ENCODE results near the gene GMPPA.
A peak's percentile ranks its signal among the peaks of the same experiment; 100 is the strongest.

GMPPA gene

GRCh38 chr2:219498280-219499057 is at the start of gene GMPPA:
GMPPA (plus strand) TSS chr2:219498891; CDS start chr2:219499976, 1,085 bp downstream.
- peak; percentile 94 for DNase-seq

GRCh38 chr2:219449609-219450008 is 49.1 kb upstream of the GMPPA start:
- no peak for DNase-seq

GRCh38 chr2:219451661-219452360 is 46.9 kb upstream of the GMPPA start:
- DNase-seq, result peak; percentile 50

DNA sequence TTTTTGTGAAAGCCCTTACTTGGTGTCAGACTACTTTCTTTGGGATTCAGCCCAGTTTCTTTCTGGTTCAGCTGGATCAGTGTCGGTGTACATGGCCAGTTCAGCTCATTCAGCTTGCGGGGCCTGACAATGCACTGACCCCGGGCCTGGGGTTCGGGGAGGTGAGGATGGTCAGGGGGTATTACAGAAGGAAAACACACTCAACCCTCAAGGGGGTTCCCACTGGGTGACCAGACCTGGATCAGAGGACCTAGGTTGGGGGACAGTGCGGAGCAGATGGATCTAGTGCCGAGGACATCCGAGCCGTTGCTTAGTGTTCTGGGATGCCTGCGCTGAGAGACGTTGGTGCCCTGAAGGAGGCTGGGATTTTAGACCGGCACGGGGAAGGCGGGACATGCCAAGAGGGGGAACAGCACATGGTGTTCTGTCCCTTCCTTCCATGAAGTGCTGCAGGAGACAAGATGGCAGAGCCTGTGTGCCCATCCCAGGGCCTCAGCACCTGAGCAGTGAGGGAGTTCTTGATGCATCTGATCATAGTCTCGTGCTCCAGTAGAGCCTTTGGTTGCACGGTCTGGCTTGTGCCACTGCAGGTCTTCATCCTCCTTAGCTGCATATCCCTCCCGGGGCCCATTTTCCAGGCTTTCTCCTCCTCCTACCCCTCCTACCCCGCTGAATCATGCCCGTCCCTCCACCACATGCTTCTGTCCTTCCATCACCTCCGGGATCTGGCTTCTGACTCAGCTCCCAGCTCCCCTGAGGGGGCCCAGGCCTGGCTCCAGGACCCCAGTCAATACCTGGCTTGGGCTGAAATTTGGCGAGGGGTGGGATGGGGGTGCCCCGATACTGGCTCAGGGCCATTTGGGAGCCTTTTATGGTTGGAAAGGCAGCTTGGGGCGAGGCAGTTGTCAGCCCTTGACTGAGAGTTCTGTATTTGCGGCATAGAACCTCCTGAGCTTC is 46.1 kb upstream of the GMPPA start:
- peak; percentile 95 for DNase-seq

DNA sequence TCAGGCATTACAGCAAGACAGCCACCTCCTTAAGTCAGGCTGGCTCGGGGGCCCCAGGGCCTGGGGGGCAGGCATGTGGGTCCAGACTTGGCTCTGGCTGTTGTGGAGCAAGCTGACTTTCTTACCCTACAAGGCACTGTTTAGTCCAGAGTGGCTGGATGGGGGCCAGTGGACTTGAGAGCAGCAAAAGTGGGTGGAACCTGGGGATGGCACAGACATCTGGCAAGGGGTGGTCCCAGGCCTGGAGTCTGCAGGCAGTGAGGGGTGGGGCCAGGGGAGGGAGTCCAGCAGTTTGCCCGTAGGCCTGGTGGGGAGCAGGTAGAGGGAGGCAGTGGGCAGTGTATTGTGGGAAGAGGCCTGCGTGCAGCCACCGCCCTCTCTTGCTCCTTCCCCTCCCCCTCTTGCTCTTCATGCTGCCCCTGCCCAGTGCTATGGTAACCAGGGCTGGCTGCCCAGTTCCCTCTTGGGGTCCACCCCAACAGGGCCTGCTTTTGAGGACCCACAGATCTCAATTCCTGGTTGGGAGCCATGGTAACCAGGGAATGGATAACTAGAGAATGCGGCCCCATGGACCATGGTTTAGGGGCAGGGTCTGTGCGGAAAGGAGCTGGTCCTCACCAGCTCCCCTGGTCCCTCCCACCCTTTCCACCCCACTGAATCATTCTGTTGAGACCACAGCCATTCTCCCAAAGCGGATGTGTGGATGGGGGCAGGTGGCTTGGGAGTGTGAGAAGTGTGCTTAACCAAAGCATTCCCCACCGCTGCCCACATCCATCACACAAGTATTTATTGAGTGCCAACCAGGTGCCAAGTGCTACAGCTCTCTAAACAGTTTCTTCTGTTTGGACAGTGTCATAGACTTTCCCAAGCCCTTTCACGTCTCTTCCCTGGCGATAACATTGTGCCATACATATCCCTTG is 44.8 kb upstream of the GMPPA start:
- peak; percentile 94 for DNase-seq

DNA sequence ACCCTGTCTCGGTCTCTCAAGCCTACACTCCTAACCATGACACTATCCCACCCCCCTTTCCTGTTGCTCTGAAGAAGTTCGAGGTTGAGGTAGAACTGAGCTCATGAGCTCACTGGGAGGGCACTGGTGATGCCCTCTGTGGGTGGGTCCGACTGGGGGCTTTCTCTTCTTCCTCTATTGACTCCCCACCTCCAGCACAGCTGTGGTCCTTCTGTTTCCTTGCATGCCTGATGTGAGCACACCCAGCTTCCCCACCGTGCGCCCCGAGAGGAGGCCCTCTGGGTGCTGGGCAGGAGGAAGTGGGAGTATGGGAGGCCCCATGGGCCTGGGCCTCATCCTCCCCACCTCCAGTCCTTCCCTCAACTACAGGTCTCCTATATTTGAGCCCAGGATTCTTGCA is 43.1 kb upstream of the GMPPA start:
- DNase-seq, result no peak

- no peak for DNase-seq
These were observed 40.8 kb upstream of the GMPPA start for GRCh38 chr2:219457784-219458369.

DNA sequence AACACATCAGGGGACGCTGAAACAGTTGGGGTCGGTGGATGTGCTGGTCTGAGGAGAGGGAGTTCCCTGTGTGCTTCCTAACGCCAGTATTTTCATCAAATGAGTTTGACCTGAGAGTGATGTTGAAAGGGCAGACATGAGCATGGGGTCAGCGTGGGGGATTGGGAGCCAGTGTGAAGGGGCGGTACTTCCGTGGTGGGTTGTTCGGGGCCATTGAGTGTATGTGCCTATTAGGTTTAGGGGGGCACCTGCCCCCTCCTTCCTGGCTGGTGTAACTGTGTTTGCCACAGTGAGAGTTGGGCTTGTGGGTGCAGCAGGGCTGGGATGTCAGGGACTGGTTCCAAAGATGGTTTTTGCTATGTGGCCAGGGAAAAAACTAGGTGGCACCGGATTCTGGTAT is 39.7 kb upstream of the GMPPA start:
- DNase-seq, result no peak

GRCh38 chr2:219459460-219460311 is 39.0 kb upstream of the GMPPA start:
- peak; percentile 21 for DNase-seq

DNA sequence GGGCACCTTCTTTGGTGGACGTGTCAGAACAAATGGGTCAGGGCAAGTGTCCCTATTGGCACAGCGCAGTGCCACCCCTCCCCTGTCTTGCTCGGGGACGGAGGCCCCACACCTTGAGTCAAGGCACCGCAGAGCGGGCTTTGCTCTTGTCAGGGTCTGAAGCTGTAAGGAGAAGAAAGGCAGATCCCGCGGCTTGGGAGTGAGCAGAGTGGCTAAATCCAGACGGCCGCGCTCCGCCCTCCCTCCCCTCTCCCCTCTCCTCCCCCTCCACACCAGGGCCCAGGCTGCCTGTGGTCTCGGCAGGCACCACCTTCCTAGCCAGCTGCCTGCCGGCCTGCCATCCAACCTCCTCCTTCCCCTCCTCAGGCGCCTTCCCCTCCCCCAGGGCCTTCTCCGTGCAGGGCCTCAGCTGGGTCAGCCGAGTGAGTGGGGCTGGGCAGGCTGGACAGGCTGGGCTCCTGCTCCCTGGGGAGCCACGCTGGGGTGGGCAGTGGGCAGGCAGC is 38.2 kb upstream of the GMPPA start:
- peak; percentile 16 for DNase-seq

GRCh38 chr2:219461047-219461514 is 37.6 kb upstream of the GMPPA start:
- no peak for DNase-seq

- no peak for DNase-seq
These were observed 37.0 kb upstream of the GMPPA start for GRCh38 chr2:219461669-219462068.

DNA sequence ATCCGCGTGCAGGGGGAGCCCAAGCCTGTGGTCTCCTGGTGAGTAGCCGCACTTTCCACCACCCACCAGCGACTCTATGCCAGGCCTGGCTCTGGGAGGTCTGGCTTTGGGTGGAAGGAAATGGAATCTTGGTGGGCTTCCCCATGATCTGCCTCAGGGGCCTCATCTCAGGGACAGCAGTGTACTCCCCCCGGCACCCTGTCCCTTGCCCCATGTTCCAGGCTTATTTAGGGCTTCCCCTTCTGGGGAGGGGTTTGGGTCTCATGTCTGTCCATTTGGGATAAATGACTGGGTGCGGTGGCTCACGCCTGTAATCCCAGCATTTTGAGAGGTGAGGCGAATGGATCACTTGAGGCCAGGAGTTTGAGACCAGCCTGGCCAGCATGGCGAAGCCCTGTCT is 36.3 kb upstream of the GMPPA start:
- no peak for DNase-seq

GRCh38 chr2:219464286-219465032 is 34.2 kb upstream of the GMPPA start:
- DNase-seq, result no peak

GRCh38 chr2:219465659-219466561 is 32.8 kb upstream of the GMPPA start:
- no peak for DNase-seq

- no peak for DNase-seq
These were observed 31.6 kb upstream of the GMPPA start for GRCh38 chr2:219466816-219467735.

GRCh38 chr2:219467736-219468075 is 31.0 kb upstream of the GMPPA start:
- no peak for DNase-seq

Data from NCI-H446 treated with DMSO at 0.1 percent for 48 hours (cell line).